Measurements from ENCODE around the gene SLC22A31. TPM values are rescaled to one million over a fixed set of nuclear protein-coding genes. Genes with fewer than 3 reads are reported as not detected.

The SLC22A31 gene
- total RNA-seq, 2 donors from 2014 or later: 4.6 TPM; not detected in 1

DNA sequence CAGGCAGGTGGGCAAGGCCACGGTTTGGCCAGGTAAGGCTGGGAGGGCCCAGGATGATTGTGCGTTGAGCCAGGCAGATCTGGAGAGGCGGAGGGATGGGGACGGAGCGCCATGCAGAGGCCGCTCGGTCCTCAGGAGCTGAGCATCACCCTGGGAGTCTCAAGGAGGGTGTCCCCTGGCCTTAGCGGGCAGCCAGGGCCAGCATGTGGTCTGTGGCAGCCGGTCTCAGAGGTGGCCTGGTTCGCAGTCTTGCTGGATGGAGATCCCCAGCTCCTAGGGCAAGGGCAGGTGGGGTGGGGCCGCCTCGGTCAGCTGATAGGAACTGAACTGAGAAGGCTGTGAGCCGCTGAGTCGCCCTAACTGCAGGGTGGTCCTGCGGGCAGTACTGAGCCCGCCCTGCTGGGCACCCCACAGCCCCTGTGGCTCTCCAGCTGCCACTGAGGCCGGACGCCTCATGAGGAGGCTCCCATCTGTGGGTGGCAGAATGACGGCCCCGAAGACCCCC is 40.4 kb downstream of the SLC22A31 start:
- Histone ChIP-seq H3K4me3 (no peak overlapping the region), H3K27me3 (replicated peaks; ENCODE audit: insufficient read depth) (no peaks in the 10 kb centered on the region), H3K9me3 (no peaks in the 10 kb centered on the region), H3K36me3 (no peaks in the 10 kb centered on the region), H3K27ac (no peak overlapping the region), H3K4me1 (replicated peaks) (no peaks in the 10 kb centered on the region)
- 90% methylated on average over 20 of the region's 20 CpGs for WGBS
- TF ChIP-seq POLR2A (IDR thresholded peaks at IDR 0.05) (no peak), POLR2AphosphoS5 (IDR thresholded peaks at IDR 0.05) (no peak)
- TF ChIP-seq, protein P1, sequence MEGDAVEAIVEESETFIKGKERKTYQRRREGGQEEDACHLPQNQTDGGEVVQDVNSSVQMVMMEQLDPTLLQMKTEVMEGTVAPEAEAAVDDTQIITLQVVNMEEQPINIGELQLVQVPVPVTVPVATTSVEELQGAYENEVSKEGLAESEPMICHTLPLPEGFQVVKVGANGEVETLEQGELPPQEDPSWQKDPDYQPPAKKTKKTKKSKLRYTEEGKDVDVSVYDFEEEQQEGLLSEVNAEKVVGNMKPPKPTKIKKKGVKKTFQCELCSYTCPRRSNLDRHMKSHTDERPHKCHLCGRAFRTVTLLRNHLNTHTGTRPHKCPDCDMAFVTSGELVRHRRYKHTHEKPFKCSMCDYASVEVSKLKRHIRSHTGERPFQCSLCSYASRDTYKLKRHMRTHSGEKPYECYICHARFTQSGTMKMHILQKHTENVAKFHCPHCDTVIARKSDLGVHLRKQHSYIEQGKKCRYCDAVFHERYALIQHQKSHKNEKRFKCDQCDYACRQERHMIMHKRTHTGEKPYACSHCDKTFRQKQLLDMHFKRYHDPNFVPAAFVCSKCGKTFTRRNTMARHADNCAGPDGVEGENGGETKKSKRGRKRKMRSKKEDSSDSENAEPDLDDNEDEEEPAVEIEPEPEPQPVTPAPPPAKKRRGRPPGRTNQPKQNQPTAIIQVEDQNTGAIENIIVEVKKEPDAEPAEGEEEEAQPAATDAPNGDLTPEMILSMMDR (IDR thresholded peaks at IDR 0.05): no peak
- no peak for DNase-seq (ENCODE audit: low spot score)
- intact Hi-C loops (cut with DNase I): no loop called here

DNA sequence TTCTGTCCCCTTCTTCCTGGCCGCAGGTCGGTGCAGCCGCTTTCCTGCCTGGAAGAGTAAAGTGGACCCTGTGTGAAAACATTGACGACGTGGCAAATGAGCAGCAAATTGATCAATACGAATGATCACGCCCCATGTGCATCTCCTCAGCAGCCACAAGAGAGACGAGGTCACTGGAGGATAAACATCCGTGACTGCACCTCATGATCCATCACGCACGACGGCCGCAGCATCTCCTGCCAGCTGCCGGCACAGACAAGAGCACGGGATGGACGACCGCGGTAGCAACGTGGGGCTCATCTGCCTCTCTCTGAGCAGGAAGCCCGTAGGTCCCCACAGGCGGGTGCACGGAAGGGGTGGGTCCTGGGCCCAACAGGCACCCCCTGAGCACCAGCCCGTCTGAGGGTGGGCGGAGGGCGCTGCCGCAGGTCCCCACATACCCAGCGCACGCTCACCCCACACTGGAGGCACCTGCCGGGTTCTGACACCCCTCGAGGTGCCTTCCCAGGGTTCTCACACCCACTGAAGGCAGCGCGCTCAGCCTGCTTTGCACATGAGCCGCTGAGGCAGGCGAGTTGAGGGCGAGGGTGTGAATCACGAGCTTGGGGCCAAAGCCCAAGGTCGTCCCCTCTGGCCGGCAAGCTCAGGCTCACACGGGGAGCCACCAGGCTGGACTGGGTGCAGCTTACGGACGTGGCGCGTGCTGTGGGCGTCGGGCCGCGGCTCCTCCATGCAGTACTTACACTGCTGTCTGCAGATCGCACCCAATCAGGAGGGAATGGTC is 41.1 kb downstream of the SLC22A31 start:
- H3K27ac ChIP-seq: no peak overlapping the region
- intact Hi-C loops (cut with DNase I): no loop called here
- WGBS: 72% methylated on average over 42 of the region's 48 CpGs
- H3K9me3 ChIP-seq: no peaks in the 10 kb centered on the region
- no peaks in the 10 kb centered on the region for H3K27me3 ChIP-seq (replicated peaks; ENCODE audit: insufficient read depth)
- no peaks in the 10 kb centered on the region for H3K36me3 ChIP-seq
- peaks cover under 1% of the 10 kb centered on the region for H3K4me1 ChIP-seq (replicated peaks)
- DNase-seq (ENCODE audit: low spot score): no peak
- TF ChIP-seq POLR2A (IDR thresholded peaks at IDR 0.05): no peak
- TF ChIP-seq, protein P1 (IDR thresholded peaks at IDR 0.05): no peak
- no peak for TF ChIP-seq POLR2AphosphoS5 (IDR thresholded peaks at IDR 0.05)
- H3K4me3 ChIP-seq: no peak overlapping the region

DNA sequence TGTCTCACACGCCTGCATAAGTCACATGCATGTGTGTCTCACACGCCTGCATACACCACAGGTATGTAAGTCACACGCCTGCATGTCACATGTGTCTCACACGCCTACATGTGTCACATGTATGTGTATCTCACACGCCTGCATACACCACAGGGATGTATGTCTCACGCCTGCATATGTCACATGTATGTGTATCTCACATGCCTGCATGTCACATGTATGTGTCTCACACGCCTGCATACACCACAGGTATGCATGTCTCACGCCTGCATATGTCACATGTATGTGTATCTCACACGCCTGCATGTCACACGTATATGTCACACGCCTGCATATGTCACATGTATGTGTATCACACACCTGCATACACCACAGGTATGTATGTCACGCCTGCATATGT is 42.6 kb downstream of the SLC22A31 start:
- Histone ChIP-seq H3K4me1 (replicated peaks) (peaks cover 7% of the 10 kb centered on the region), H3K9me3 (no peaks in the 10 kb centered on the region), H3K36me3 (no peaks in the 10 kb centered on the region), H3K27ac (no peak overlapping the region), H3K27me3 (replicated peaks; ENCODE audit: insufficient read depth) (no peaks in the 10 kb centered on the region), H3K4me3 (no peak overlapping the region)
- no peak for DNase-seq (ENCODE audit: low spot score)
- TF ChIP-seq POLR2A (IDR thresholded peaks at IDR 0.05) (no peak), POLR2AphosphoS5 (IDR thresholded peaks at IDR 0.05) (no peak)
- TF ChIP-seq, protein P1 (IDR thresholded peaks at IDR 0.05): no peak
- 95% methylated on average over 12 of the region's 12 CpGs for WGBS
- intact Hi-C loops (cut with DNase I): no loop called here

DNA sequence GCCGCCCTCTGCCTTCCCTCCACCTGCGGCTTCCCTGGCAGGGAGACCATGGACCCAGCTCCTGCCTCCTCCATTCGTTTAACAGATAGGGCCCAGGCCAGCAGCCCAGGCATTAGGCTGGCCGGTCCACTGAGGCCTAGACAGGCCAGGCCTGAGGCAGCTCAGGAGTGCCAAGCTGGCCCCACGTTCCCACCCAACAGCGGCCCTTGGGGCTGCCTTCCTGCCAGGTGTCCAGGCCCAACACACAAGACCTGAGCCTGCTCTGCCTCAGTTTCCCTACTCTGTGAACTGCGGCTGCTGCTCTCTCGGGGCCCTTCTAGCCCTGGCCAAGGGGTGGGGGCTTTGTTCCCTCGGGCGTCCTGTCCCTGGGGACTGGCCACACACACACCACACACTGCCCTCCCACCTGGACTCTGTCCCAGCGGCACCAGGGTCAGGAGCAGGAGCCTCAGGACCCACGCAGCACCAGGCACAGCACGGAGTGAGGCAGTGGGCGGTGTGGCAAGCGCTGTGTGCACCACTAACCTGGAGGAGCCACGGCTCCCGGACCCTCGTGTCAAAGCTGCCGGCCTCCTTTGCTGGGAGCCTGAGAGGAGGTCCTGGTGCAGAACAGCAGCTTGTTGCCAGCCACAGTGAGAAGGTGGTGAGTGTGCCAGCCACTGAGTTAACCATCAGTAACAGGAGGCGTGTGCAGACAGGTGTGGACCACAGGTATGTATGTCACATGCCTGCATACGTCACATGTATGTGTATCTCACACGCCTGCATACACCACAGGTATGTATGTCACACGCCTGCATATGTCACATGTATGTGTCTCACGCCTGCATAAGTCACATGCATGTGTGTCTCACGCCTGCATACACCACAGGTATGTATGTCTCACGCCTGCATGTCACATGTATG is 43.3 kb downstream of the SLC22A31 start:
- Histone ChIP-seq H3K27me3 (replicated peaks; ENCODE audit: insufficient read depth) (no peaks in the 10 kb centered on the region), H3K4me3 (no peak overlapping the region), H3K36me3 (no peaks in the 10 kb centered on the region), H3K9me3 (no peaks in the 10 kb centered on the region), H3K4me1 (replicated peaks) (peaks cover 7% of the 10 kb centered on the region), H3K27ac (no peak overlapping the region)
- 68% methylated on average over 19 of the region's 26 CpGs for WGBS
- TF ChIP-seq, protein P1 (IDR thresholded peaks at IDR 0.05): no peak
- no peak for TF ChIP-seq POLR2AphosphoS5 (IDR thresholded peaks at IDR 0.05)
- TF ChIP-seq POLR2A (IDR thresholded peaks at IDR 0.05): no peak
- DNase-seq (ENCODE audit: low spot score): no peak
- intact Hi-C loops (cut with DNase I): no loop called here
